ENCODE results near the gene BAG3.

- TF ChIP-seq CTCF (conservative IDR thresholded peaks at IDR 0.05; ENCODE audit: low read depth, low read length) = no peak
- no peak for TF ChIP-seq EZH2 (IDR thresholded peaks at IDR 0.05; ENCODE audit: borderline replicate concordance, low read depth, low read length, poor library complexity, severe bottlenecking)
Observed at GRCh38 chr10:119655566-119656001, 4.4 kb downstream of the BAG3 start.
